Measurements from ENCODE around the gene MEIOSIN.
A peak's percentile ranks its signal among the peaks of the same experiment; 100 is the strongest.
"Not testable (repeated sequence)": the region's sequence is repeated elsewhere in the genome, so short reads cannot be mapped to it uniquely, and the experiment has no call there.

MEIOSIN gene

DNA sequence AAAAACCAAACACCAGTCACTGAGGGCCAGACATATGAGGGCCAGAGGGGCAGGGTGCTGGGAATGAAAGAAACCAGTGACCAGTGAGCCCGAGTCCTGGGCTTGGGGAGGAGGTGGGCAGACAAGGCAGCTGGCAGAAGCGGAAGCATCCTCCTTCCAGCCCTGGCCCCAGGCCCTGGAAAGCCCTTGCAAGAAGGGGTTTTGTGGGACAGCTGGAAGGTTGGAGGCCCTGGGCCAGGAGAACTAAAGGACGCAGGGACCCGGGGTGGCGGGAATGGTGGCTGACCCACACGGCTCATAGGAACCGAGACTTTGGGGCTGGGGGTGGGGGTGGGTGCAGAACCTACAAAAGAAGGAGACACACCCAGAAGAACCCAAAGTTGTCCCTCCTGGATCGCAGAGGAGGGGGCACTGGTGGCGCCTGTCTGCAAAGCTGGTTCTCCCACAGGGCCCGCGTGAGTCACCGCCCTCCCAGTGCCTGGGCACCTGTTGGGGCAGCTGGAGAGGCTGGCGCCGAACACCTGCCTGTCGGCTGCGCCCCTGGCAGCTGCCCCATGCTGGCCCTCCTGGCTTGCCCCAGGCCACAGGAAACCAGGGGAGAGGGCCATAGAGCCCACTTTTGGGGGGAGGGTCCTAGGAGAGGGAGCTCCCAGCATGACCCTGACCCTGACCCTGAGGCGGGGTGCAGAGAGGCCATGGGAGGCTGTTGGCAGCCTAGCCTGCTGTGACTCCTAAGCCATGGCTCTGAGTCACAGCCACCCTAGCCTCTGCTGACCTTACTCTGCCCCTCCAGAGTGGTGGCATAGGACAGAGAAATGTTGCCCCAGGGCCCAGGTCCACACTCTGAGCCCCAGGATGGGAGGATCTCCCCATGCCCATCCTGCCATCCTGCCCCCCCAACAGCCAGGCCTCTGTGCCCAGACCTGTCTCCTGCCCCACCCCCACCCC is 48.2 kb downstream of the MEIOSIN start:
- no peak for DNase-seq

DNA sequence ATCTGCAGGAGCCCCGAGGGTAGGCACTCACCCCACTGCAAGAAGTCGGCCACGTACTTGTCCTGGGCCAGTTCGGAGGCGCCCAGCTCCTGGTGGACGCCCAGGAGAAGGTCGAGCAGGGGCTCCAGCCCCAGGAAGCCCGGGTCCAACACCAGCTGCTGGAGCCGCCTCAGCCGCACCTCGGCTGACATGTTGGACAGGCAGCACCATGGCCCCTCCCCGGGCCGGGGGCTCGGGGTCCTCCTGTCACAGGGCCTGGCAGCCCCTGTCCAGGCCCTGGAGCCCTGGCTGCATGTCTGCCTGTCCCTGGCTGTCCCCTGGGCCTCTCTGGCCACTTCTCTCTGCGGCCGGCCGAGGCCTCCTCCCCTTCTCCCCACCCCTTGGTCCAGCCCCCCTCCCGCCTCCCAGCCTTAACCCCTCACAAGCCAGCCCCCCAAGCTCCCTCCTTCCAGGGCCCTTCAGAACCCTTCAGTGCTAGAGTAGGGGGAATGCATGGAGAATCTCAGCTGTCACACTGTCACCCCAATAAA is 49.0 kb downstream of the MEIOSIN start, which contains the start of gene DMPK:
Gene DMPK, minus strand, starts transcription at position 329 of the 530 bp plus-strand sequence. Its CDS starts 138 bp downstream, at position 191.
- DNase-seq = no peak

DNA sequence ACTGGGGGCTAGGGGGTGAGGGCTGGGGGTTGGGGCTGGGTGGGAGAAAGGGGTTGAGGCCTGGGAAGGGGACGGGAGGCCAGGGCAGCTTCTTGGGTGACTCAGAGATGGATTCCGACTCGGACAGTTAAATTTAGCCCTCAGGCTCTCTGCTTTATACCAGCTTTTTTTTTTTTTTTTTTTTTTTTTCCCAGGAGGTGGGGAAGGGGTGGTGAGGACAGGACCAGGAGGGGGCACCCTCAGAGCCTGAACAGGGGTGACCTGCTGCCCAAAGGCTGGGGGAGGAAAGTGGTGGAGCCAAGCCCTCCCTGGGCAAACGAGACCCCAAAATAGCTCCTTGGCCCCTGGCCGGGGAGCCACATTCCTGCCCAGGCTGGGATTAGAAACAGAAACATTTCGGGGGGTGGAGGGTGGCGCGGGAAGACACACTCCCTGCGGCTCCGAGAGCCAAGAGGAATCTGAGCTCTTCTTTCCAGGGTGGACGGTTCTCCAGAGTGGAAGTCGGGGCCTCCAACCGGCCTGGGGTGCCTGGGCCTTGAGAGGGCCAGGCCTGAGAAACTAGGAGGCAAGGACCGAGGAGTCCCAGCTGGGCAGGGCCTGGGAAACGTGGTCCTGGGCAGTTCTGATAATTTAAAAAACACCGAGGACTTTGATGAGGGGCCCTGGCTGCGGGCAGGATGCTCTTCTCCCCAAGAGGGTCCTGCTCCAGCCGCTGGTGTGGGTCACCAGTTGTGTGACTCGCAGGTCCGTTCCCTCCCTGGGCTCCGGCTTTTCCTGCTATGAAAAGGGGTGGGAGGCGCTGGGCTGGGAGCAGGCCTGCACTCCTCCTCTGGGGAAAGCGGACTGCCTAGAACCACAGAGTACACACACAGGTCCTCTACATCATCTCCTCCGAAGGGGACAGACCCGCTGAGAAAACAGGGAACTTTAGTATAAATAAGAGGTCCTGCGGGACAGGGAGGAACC is 49.9 kb downstream of the MEIOSIN start:
- no peak for DNase-seq

DNA sequence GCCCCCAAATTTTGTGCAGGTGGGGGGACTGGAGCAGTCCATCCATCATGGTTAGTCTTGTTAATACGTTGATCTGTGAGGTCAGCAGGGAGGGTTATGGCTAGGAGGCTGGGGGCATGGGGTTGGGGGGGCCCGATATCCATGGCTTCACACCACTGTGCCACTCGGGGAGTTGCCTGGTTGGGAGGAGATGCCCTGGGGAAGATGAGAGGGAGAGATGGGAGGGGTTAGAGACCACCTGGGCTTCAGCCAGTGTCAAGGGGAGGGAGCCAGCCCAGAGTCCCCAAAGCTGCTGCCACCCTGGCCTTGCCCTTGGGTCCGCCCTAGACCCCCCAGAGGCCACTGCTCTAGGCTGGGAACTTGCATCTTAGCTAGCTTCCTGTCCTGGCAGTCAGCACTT is 50.9 kb downstream of the MEIOSIN start:
- no peak for DNase-seq

DNA sequence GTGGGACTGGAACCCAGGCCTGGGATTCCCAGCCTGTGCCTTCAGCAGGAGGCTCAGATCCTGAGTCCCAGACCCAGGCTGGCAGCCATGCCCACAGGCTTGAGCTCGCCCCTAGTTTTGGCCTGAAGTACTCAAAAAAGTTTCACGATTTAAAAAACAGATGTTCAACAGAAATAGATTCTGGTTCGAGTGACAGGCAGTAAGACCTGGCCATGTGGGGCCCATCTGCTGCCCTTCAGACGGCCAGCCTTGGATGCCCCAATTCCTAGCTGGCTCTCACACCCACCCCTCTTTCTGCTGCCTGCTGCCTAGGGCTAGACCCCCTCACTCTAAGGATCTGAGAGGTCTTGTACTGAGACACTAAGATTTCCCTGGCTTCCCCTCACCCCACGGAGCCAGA is 51.9 kb downstream of the MEIOSIN start:
- no peak for DNase-seq

DNA sequence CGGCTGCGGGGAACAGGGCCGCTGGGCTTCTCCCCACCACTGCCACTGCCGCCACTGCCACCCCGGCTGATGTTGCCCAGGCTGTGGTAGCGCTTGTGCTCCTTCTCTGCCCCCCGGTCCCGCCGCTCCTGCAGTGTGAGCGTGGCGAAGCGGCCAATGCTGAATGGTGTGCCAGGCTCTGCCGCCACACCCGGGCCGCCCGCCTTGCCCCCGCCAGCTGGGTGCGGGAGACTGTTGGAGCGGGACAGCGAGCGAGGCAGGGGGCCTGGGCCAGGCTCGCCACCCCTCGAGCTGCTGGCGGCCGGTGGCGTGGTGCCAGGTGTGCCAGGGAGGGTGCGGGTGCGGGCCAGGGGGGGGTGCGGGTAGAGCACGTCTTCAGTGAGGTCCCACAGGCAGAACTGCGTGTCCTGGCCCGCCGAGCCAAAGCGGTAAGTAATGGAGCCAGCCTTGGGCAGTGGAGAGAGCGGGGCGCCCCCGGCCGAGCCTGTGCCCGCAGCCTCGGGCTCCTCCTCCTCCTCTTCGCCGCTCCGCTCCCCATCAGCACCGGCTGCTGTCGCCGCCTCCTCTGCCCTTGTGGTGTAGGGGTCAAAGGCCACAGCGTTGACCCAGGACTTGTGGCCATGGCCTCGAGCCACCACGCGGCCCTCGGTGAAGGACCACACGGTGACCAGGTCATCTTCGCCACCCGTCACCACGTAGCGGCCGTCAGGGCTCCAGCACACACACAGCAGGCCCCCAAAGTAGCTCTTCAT is 52.7 kb downstream of the MEIOSIN start:
- DNase-seq = no peak

DNA sequence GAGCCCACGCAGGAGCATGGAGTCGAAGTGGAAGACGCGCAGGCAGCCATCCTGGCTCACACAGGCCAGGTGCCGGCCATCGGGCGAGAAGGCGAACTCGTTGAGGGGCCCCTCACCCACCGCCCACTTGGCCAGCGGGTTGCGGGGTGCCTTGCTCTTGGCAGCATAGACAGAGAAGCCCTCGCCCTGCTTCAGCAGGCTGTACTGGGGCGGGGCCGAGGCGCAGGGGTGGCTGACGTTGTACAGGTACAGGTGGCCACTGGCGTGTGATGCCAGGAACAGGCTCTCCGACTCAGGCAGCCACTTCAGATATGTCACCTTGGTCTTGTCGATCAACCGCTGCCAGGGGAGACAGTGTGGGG is 53.3 kb downstream of the MEIOSIN start:
- DNase-seq = no peak

DNA sequence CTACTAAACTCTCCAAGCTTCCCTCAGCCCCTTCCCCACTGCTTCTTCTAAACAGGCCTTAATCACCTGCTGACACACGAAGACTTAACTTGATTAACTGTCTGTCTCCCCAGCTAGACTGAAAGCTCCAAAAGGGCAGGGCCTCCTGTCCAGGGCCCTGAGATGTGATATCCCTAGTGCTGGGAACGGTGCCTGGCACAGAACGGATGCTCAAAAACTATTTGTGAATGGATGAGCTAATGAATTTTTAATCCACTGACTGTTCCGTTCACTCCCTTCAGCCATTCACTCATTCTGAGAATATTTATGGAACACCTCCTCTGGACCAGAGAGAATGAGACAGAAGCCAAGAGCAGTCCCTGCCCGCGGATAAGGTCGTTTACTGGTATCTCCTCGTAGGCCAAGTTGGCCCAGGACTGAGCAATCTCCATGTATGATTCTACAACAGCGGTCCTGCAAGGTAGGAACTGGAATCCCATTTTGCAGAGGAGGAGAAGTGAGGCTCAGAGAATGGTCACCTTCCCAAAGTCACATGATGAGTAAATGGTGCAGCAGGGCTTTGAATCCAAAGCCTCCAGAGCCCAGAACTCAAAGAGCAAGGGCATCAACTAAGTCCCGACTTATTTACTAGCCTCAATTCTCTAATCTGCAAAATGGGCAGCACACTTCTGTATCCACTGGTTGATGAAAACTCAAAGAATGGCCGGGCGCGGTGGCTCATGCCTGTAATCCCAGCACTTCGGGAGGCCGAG is 56.0 kb downstream of the MEIOSIN start:
- DNase-seq = no peak

DNA sequence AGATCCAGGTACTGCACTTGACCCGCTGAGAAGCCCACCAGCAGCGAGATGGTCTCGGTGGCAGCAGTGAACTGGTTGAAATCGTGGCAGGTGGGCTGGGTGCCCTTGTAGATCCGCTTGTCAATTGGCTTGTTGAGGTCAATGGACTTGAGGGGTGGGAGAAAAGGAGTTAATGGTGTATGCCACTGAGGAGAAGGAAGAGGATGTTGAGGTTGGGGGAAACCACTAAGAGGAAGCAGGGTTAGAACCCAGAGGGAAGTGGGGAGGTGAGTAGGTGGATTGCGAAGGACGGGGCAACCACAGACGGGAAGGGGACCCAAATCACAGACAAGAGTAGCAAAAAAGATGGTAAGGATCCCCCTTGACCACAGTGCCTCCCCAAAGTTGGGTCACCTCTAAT is 57.7 kb downstream of the MEIOSIN start:
- DNase-seq = peak; percentile 88

DNA sequence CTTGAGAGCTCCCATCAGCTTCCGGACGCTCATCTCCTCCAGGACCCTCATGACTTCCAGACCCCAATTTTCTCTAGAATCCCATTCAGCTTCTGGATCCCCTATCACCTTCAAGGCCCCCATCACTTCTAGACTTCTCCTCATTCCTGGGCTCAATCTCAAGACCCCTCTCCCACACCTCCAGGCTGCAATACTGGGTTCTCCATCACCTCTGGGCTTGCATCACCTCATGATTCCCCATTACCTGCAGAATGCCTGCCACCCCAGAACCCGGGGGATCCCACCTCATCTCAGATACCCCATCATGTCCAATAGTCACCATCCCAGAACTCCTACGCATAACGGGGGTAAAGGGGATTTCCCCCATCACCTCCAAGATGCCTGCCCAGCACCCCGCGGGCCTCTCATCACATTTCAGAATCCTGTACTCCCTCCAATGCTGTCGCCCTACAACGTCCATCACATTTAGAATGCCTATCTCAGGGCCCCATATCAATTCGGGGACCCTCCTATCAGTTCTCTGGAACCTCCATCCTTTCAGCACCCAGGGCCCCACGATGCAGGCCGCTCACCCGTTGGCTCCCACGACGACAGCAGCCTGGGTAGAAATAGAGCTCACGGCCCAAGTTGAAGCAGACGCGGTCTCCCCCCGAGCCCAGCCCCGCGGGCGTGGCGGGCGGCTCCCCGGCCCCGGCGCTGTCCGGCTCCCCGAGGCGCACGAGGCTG is 58.7 kb downstream of the MEIOSIN start:
- DNase-seq = no peak

DNA sequence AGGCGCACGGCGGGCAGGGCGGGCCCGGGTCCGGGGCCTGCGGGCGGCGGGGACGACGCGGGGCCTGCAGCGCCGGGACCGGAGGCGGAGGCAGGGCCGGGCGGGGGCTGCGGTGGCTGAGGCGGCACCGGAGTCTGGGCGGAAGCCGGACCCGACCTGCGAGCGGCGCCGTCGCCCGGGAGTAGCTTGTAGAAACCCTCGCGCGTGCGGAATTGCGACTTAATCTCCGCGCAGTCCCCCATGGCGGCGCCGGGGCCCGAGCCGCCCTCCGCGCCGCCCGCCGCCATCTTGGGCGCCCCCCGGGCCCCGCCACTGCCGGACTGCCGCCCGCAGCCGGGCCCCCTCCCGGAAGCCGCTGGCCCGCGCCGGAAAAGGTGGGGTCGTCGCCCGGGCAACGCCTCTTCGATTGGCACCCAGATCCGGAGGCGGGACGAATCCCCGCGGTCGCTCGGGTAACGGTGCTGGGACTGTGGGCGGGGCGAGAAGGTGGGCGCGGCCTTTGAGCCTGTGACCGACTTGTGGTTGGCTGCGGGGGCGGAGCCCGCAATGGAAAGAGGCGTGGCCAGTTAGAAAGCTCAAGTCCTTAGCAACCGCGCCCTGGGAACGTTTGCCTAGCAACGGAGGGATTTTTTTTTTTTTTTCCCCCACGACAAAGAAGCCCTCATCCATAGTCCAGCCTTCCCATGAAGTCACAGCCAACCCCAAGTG is 59.4 kb downstream of the MEIOSIN start, which contains the start of gene DMWD:
Gene DMWD, minus strand, starts transcription at position 376 of the 708 bp plus-strand sequence. Its CDS starts 89 bp downstream, at position 287.
- DNase-seq = peak; percentile 99

DNA sequence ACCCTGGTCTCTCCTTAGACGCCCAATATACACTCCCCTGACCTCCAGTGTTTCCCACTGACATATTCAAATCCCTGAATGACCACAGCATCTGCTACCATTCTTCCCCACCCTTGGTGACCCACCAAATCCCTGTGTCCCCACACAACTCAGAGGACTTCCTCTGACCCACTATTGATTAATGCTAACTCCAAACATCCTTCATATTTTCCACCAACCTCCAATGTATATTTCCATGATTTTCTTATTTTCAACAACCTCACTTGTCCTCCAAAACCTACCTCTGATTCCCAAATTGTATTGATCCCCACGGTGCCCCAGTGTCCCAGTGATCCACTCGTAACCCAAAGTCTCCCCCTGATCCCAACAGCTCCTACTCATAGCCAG is 59.9 kb downstream of the MEIOSIN start:
- DNase-seq = no peak

DNA sequence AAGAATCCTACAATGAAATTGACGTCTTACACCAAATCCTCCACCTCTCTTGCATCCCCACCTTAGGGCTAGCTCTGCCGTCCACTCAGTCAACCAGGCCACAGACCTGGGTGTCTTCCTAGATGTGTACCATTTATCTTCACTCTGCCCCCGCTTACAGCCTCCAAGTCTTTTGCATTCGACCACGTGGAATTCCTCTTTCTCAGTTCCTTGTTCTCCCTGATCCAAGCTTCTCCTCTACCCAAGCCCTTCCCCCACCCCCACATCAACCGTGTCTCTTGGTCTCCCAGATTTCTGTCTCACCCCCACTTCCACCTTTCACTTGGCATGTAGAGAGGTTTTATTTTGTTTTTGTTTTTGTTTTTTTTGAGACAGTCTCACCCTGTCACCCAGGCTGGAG is 60.6 kb downstream of the MEIOSIN start:
- DNase-seq = no peak

DNA sequence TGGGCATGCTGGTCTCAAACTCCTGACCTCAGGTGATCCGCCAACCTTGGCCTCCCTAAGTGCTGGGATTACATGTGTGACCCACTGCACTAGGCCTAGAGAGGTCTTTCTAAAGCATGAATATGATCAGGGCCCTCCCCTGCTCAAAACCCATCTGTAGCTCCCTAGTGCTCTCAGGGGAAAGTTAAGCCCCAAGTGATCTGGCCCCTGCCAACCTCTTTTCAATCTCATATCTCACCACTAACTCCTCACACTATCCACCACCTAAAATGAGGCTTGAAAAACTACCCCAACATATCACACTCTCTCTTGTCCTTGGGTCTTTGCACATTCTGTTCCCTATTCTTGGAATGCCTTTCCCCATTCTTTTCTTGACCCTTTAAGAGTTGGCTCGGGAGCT is 61.4 kb downstream of the MEIOSIN start:
- no peak for DNase-seq

DNA sequence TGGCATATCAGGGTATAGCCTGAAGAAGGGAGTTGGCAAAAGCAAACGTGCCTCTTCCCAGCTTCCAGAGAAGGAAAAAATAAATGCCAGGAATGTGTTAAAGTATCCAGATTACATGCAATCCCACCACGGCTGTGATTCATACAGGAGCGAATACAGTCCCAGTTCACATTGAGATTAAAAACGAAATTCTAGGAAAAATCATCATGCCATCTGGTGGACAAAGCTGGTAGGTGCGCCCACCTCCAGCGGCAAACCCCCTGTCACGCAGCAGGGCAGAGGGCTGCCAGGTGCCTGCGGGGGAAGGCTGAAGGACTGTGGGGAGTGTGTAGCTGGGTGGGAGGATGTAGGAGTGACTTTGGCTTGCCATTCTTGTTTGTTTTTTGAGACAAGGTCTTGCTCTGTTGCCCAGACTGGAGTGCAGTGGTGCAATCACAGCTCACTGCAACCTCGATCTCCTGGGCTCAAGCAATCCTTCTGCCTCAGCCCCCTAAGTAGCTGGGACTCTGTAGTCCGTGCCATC is 65.8 kb downstream of the MEIOSIN start:
- DNase-seq = peak; percentile 65

DNA sequence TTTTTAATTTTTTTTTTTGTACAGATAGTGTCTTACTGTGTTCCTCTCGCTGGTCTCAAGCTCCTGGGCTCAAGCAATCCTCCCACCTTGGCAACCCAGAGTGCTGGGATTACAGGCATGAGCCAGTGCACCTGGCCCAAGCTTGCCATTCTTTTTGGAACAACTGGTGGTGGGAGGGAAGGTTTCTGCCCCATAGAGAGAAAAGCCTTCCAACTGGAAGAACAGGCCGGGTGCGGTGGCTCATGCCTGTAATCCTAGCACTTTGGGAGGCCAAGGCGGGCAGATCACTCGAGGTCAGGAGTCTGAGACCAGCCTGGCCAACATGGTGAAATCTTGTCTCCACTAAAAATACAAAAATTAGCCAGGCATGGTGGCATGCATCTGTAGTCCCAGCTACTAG is 66.3 kb downstream of the MEIOSIN start:
- not testable (repeated sequence) for DNase-seq

DNA sequence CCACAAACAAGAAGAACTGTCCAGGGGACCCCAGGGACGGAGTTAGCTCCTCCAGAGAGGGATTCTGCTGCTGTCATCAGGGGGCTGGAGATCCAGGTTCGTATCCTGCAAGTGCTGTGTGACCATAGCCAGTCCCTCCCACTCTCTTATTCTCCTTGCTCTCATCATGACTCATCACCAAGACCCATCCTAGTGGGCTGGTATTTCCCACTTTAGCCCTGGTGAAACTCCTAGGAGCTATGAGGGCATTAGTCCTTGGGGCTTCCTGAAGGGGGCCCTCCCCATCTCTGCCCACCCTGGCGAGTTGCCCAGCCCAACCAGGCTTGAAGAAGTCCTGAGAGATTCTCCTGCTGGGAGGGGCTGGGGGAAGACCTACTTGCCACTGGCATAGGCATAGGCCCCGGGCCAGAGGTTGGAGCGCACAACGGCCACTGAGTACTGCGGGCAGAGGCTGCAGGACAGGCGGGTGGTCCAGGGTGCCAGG is 66.9 kb downstream of the MEIOSIN start:
- DNase-seq = no peak

DNA sequence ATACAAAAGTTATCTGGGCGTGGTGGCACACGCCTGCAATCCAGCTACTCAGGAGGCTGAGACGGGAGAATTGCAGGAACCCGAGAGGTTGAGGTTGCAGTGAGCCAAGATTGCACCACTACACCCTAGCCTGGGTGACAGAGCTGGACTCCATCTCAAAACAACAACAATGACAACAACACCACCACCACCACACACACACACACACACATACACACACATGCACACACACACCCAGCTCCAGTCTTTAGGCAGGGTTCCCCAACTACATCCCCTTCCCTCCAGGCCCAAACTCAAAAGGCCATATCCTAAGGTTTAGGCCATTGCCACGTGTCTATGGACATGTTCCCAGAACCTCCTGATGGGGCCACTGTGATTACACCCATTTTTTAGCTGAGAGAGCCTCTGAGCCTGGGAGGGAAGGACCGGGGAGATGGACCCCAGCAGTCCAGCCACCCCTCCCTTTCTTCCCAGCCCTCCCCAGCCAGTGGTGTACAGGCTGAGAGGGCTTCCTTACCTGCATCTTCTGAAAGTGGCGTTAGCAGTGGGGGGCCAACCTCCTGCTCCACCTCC is 68.5 kb downstream of the MEIOSIN start:
- DNase-seq = no peak
